Lower leg skin (tissue), 3 donors: Measurements from ENCODE around the gene PGP.

Source experiments
- POLR2A ChIP-seq, 2 donors: fragments of 450-650 bp; IDR thresholded peaks; one replicate each; pipeline ENCODE4 v1.6.1; 2016 to 2017; ENCODE audit warnings: antibody characterized with exemption in 2 of 2, mild to moderate bottlenecking in 1 of 2, moderate library complexity in 1 of 2
- TF ChIP-seq, protein P1 (sequence below), 3 donors: fragments of 450-650 bp; IDR thresholded peaks; one replicate each; pipeline ENCODE4 v1.5.1; 2016; ENCODE audit warnings: antibody characterized with exemption in 3 of 3, mild to moderate bottlenecking in 3 of 3, moderate library complexity in 2 of 3

DNA sequence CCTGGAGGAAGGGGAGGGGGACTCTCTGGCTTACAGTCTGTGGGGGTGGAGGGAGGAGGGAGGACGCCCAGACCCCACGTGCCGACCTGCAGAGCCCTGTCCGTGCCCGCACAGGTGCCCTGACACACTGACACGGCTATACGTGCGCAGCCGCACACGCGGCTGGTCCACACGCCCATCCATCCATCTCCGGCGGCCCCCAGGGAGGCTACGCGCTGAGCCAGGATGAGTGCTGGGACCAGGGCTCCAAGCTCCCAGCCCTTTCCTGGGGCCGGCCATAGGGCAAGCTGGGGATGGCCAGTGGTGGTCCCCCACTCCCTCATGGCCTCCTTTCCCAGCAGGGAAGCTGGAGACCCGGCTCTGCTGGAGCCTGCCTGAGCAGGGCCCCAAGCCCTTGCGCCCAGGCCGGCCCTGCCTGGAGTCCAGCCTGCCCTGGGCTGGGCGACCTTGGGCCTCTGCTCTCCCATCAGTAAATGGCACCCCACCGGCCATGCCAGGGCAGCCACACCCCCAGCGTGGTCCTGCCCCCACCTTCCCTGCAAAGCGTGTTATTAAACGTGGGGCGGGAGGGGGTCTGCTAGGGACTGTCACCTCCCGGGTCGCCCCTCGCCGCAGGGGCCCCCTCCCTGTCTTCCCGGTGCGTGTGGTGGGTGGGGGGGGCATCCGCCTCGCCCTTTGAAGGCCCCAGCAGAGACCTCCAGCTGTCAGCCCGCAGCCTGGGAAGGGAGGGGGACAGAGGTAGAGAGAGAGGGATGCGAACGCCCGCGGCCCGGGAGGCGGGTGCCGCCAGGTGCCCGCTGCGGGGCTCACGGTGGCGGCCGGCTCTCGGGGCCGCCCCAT, 19.1 kb downstream of the PGP start:
- TF ChIP-seq, protein P1, sequence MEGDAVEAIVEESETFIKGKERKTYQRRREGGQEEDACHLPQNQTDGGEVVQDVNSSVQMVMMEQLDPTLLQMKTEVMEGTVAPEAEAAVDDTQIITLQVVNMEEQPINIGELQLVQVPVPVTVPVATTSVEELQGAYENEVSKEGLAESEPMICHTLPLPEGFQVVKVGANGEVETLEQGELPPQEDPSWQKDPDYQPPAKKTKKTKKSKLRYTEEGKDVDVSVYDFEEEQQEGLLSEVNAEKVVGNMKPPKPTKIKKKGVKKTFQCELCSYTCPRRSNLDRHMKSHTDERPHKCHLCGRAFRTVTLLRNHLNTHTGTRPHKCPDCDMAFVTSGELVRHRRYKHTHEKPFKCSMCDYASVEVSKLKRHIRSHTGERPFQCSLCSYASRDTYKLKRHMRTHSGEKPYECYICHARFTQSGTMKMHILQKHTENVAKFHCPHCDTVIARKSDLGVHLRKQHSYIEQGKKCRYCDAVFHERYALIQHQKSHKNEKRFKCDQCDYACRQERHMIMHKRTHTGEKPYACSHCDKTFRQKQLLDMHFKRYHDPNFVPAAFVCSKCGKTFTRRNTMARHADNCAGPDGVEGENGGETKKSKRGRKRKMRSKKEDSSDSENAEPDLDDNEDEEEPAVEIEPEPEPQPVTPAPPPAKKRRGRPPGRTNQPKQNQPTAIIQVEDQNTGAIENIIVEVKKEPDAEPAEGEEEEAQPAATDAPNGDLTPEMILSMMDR (IDR thresholded peaks at IDR 0.05), result no peak
- no peak for TF ChIP-seq POLR2A (IDR thresholded peaks at IDR 0.05)
